ENCODE data around the gene INCENP. TPM values are rescaled to one million over a fixed set of nuclear protein-coding genes. Genes with fewer than 3 reads are reported as not detected.

INCENP gene
- total RNA-seq, 2 experiments from 2014 or later = 128 to 133 TPM

- Mint-ChIP-seq H3K36me3 (peaks cover 20% of the 10 kb centered on the region), H3K27me3 (no peaks in the 10 kb centered on the region), H3K4me3 (no peak overlapping the region), H3K9me3 (no peaks in the 10 kb centered on the region), H3K27ac (no peak overlapping the region), H3K4me1 (ENCODE audit: low read depth) (peaks cover 13% of the 10 kb centered on the region)
- intact Hi-C loops (cut with micrococcal nuclease) = no loop called here
- no peak for DNase-seq
- POLR2A ChIA-PET = no interaction called here
- CTCF ChIA-PET = no interaction called here
Observed at GRCh38 chr11:62137276-62137861, 13.6 kb downstream of the INCENP start.

GRCh38 chr11:62137881-62138629, 14.2 kb downstream of the INCENP start:
- intact Hi-C loops (cut with micrococcal nuclease) = no loop called here
- DNase-seq = no peak
- Mint-ChIP-seq H3K4me3 (no peak overlapping the region), H3K9me3 (no peaks in the 10 kb centered on the region), H3K27ac (no peak overlapping the region), H3K27me3 (no peaks in the 10 kb centered on the region), H3K4me1 (ENCODE audit: low read depth) (peaks cover 8% of the 10 kb centered on the region), H3K36me3 (peaks cover 21% of the 10 kb centered on the region)
- POLR2A ChIA-PET = no interaction called here
- CTCF ChIA-PET = no interaction called here

GRCh38 chr11:62138630-62139425, 15.0 kb downstream of the INCENP start:
- peaks cover 23% of the 10 kb centered on the region for H3K36me3 Mint-ChIP-seq
- ChIA-PET CTCF (no interaction called here), POLR2A (interaction anchor here (0.5 kb wide), 1 partner anchor 120 kb away, joined by 3 read pairs; no protein-coding TSS in a partner anchor)
- peaks cover 6% of the 10 kb centered on the region for H3K4me1 Mint-ChIP-seq (ENCODE audit: low read depth)
- DNase-seq = no peak
- no peak overlapping the region for H3K4me3 Mint-ChIP-seq
- intact Hi-C loops (cut with micrococcal nuclease) = no loop called here
- H3K27me3 Mint-ChIP-seq = no peaks in the 10 kb centered on the region
- H3K27ac Mint-ChIP-seq = no peak overlapping the region
- no peaks in the 10 kb centered on the region for H3K9me3 Mint-ChIP-seq

- Mint-ChIP-seq H3K4me3 (no peak overlapping the region), H3K4me1 (ENCODE audit: low read depth) (peaks cover 2% of the 10 kb centered on the region), H3K27ac (no peak overlapping the region), H3K27me3 (no peaks in the 10 kb centered on the region), H3K36me3 (peaks cover 22% of the 10 kb centered on the region), H3K9me3 (no peaks in the 10 kb centered on the region)
- POLR2A ChIA-PET = interaction anchor here (0.5 kb wide), 1 partner anchor 121 kb away, joined by 3 read pairs; no protein-coding TSS in a partner anchor
- intact Hi-C loops (cut with micrococcal nuclease) = no loop called here
- DNase-seq = no peak
- CTCF ChIA-PET = no interaction called here
Observed at GRCh38 chr11:62139526-62140303, 15.9 kb downstream of the INCENP start.

GRCh38 chr11:62140304-62141110, 16.7 kb downstream of the INCENP start:
- Mint-ChIP-seq H3K4me1 (ENCODE audit: low read depth) (no peaks in the 10 kb centered on the region), H3K27me3 (no peaks in the 10 kb centered on the region), H3K27ac (no peak overlapping the region), H3K9me3 (no peaks in the 10 kb centered on the region), H3K4me3 (no peak overlapping the region), H3K36me3 (peaks cover 25% of the 10 kb centered on the region)
- no peak for DNase-seq
- ChIA-PET POLR2A (no interaction called here), CTCF (no interaction called here)
- intact Hi-C loops (cut with micrococcal nuclease) = no loop called here

- Mint-ChIP-seq H3K36me3 (peaks cover 31% of the 10 kb centered on the region), H3K4me3 (no peak overlapping the region), H3K9me3 (no peaks in the 10 kb centered on the region), H3K27ac (no peak overlapping the region), H3K4me1 (ENCODE audit: low read depth) (no peaks in the 10 kb centered on the region), H3K27me3 (no peaks in the 10 kb centered on the region)
- CTCF ChIA-PET = no interaction called here
- intact Hi-C loops (cut with micrococcal nuclease) = no loop called here
- DNase-seq = no peak
- POLR2A ChIA-PET = interaction anchor here (0.6 kb wide), 1 partner anchor 353 kb away, joined by 3 read pairs; no protein-coding TSS in a partner anchor
Observed at GRCh38 chr11:62141111-62142042, 17.6 kb downstream of the INCENP start.

GRCh38 chr11:62142043-62142375, 18.2 kb downstream of the INCENP start:
- H3K4me1 Mint-ChIP-seq (ENCODE audit: low read depth) = no peaks in the 10 kb centered on the region
- H3K9me3 Mint-ChIP-seq = no peaks in the 10 kb centered on the region
- ChIA-PET POLR2A (interaction anchor here (0.6 kb wide), 1 partner anchor 354 kb away, joined by 3 read pairs; no protein-coding TSS in a partner anchor), CTCF (no interaction called here)
- H3K36me3 Mint-ChIP-seq = peaks cover 34% of the 10 kb centered on the region
- intact Hi-C loops (cut with micrococcal nuclease) = no loop called here
- H3K27me3 Mint-ChIP-seq = no peaks in the 10 kb centered on the region
- no peak for DNase-seq
- no peak overlapping the region for H3K4me3 Mint-ChIP-seq
- H3K27ac Mint-ChIP-seq = no peak overlapping the region

GRCh38 chr11:62142921-62143320, 19.1 kb downstream of the INCENP start:
- DNase-seq = no peak
- Mint-ChIP-seq H3K4me3 (no peak overlapping the region), H3K4me1 (ENCODE audit: low read depth) (no peaks in the 10 kb centered on the region), H3K36me3 (peaks cover 43% of the 10 kb centered on the region), H3K27me3 (no peaks in the 10 kb centered on the region), H3K27ac (no peak overlapping the region), H3K9me3 (no peaks in the 10 kb centered on the region)
- intact Hi-C loops (cut with micrococcal nuclease) = no loop called here
- CTCF ChIA-PET = interaction anchor here (1.5 kb wide), 1 partner anchor 168 kb away, joined by 4 read pairs; no protein-coding TSS in a partner anchor
- POLR2A ChIA-PET = no interaction called here

- DNase-seq = no peak
- no peaks in the 10 kb centered on the region for H3K4me1 Mint-ChIP-seq (ENCODE audit: low read depth)
- peaks cover 45% of the 10 kb centered on the region for H3K36me3 Mint-ChIP-seq
- no peak overlapping the region for H3K27ac Mint-ChIP-seq
- H3K9me3 Mint-ChIP-seq = no peaks in the 10 kb centered on the region
- H3K4me3 Mint-ChIP-seq = no peak overlapping the region
- intact Hi-C loops (cut with micrococcal nuclease) = no loop called here
- no peaks in the 10 kb centered on the region for H3K27me3 Mint-ChIP-seq
- CTCF ChIA-PET = interaction anchor here (1.1 to 1.5 kb wide), 2 partner anchors 28 to 167 kb away, joined by 4 read pairs; no protein-coding TSS in a partner anchor
- POLR2A ChIA-PET = no interaction called here
Observed at GRCh38 chr11:62143727-62144126, 19.9 kb downstream of the INCENP start.

GRCh38 chr11:62144641-62145255, 20.9 kb downstream of the INCENP start:
- DNase-seq = peak; percentile 4
- Mint-ChIP-seq H3K4me1 (ENCODE audit: low read depth) (no peaks in the 10 kb centered on the region), H3K9me3 (no peaks in the 10 kb centered on the region), H3K27ac (no peak overlapping the region), H3K27me3 (no peaks in the 10 kb centered on the region), H3K36me3 (peaks cover 46% of the 10 kb centered on the region), H3K4me3 (no peak overlapping the region)
- intact Hi-C loops (cut with micrococcal nuclease) = no loop called here
- CTCF ChIA-PET = interaction anchor here (1.1 kb wide), 1 partner anchor 27 kb away, joined by 4 read pairs; no protein-coding TSS in a partner anchor
- POLR2A ChIA-PET = no interaction called here

Measured in activated CD4-positive, alpha-beta memory T cell treated with anti-CD3 and anti-CD28 coated beads for 36 hours (primary cell).